A673 (cell line): Measurements from ENCODE around the gene SVIL. TPM values are rescaled to one million over a fixed set of nuclear protein-coding genes. Genes with fewer than 3 reads are reported as not detected.
"Not testable (repeated sequence)": the region's sequence is repeated elsewhere in the genome, so short reads cannot be mapped to it uniquely, and the experiment has no call there.

Experiments
- BruUV-seq: library from RNA; stranded (reverse); fragments of 400-500 nt; replicated peaks from 2 replicates; lab custom pipeline; 2021; lab: Mats Ljungman, UMichigan
- CTCF ChIA-PET: fragments of 300-600 bp; sonication (Branson Sonifier 250); formaldehyde crosslinking; loops from one replicate; lab custom pipeline; 2022; ENCODE audit warnings: antibody characterized with exemption; lab: Charles Lee
- POLR2A ChIA-PET: fragments of 300-600 bp; sonication (Branson Sonifier 250); formaldehyde crosslinking; loops from one replicate; lab custom pipeline; 2022; ENCODE audit warnings: antibody characterized with exemption; ENCODE audit not compliant: low non-redundant PET; lab: Charles Lee
- DNase-seq: peaks from one replicate; pipeline ENCODE4 v3.0.0-alpha.2; 2015; ENCODE audit warnings: low spot score
- H3K27ac ChIP-seq: fragments of 200-600 bp; sonication (generic); 2 replicates; pipeline ENCODE4 v1.5.1; 2016; ENCODE audit warnings: mixed run types, low read depth, mild to moderate bottlenecking, mixed read lengths, antibody characterized with exemption, low read length; ENCODE audit not compliant: poor library complexity, severe bottlenecking
- H3K27me3 ChIP-seq: fragments of 200-600 bp; sonication (generic); replicated peaks from 2 replicates; pipeline ENCODE4 v1.6.1; 2017; ENCODE audit warnings: mixed run types, low read depth, mild to moderate bottlenecking, mixed read lengths, antibody characterized with exemption, low read length; ENCODE audit not compliant: insufficient read depth, poor library complexity
- H3K36me3 ChIP-seq: fragments of 200-600 bp; sonication (generic); 2 replicates; pipeline ENCODE4 v1.6.1; 2016; ENCODE audit warnings: mixed run types, mild to moderate bottlenecking, mixed read lengths, antibody characterized with exemption, low read length; ENCODE audit not compliant: insufficient read depth, poor library complexity, severe bottlenecking
- H3K4me1 ChIP-seq: fragments of 200-600 bp; sonication (generic); 2 replicates; pipeline ENCODE4 v1.6.1; 2017; ENCODE audit warnings: mixed run types, mild to moderate bottlenecking, mixed read lengths, antibody characterized with exemption, low read length; ENCODE audit not compliant: insufficient read depth, poor library complexity, severe bottlenecking
- H3K4me3 ChIP-seq: fragments of 200-600 bp; sonication (generic); 2 replicates; pipeline ENCODE4 v1.5.1; 2016; ENCODE audit warnings: low read depth, mixed run types, mild to moderate bottlenecking, mixed read lengths, low read length; ENCODE audit not compliant: poor library complexity, severe bottlenecking
- H3K9me3 ChIP-seq: fragments of 200-600 bp; sonication (generic); 2 replicates; pipeline ENCODE4 v1.6.1; 2016; ENCODE audit warnings: mixed run types, low read depth, mild to moderate bottlenecking, mixed read lengths, antibody characterized with exemption, low read length; ENCODE audit not compliant: poor library complexity, severe bottlenecking
- EZH2 ChIP-seq: fragments of 200-600 bp; sonication (generic); IDR thresholded peaks from 2 replicates; pipeline ENCODE4 v1.6.1; 2017; ENCODE audit warnings: borderline replicate concordance, low read depth, mild to moderate bottlenecking, mixed read lengths, antibody characterized with exemption, low read length; ENCODE audit not compliant: poor library complexity, severe bottlenecking
- intact Hi-C: fragments of 100-400 bp; cut with micrococcal nuclease; formaldehyde crosslinking; loops from one replicate; pipeline ENCODE4 v1.10.0; 2022; ENCODE audit not compliant: unreplicated experiment
- total RNA-seq: library from RNA; stranded (reverse); gene quantifications from 2 replicates; pipeline ENCODE4 v1.2.3, GENCODE V29; 2021
- TF ChIP-seq, protein P1 (sequence below): fragments of 300-800, 200-600 bp; sonication (generic); conservative IDR thresholded peaks from 2 replicates; pipeline ENCODE4 v1.5.1; 2017; ENCODE audit warnings: low read depth, mild to moderate bottlenecking, antibody characterized with exemption, low read length, moderate library complexity, mixed read lengths

SVIL gene
- total RNA-seq, 1 experiment from 2014 or later: 31.9 TPM

DNA sequence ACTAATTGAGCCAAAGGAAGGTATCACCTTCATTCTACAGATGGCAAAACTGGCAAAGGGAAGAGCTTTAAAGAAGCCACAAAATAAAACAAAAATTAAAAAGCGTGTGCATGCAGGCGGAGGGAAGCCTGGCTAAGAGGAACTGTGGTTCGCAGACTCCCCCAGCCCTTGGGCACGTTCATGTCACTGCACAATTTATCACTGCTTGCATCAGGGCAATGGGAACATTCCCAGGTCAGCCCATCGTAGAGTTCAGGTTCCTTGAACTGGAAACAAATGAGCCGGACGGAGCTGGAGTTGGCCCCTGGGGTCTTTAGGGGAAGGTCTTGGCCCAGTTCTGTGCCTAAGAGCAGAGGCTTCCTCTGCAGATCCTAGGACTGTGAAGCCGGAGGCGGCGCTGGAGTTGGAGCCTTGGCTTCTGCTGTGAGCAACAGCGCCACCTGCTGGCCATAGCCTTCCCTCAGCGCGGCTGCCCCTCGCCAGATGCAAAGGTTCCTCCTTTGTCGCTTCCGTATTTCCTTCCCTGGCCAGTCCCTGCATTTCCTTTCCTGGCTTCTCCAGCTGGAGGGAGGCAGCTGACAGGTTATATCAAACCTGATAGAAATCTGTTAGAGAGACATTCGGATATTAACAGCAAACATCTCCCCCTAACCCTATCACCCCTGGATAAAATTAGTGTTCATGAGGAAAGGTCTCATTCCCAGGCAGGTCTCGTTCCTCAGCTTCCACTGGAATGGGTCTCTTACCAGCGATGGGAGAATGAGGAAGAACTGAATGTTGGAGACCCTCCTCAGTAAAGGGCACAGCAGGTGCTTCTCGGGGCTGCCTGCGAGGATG is 185.8 kb downstream of the SVIL start:
- POLR2A ChIA-PET, H3K9me3 ChIP-seq, H3K27me3 ChIP-seq, BruUV-seq, H3K4me3 ChIP-seq, H3K36me3 ChIP-seq: not testable (repeated sequence)
- peak; percentile 85 for DNase-seq
- Histone ChIP-seq H3K4me1 (peaks cover 60% of the 10 kb centered on the region), H3K27ac (peak overlapping the region; percentile 87)
- TF ChIP-seq, protein P1, sequence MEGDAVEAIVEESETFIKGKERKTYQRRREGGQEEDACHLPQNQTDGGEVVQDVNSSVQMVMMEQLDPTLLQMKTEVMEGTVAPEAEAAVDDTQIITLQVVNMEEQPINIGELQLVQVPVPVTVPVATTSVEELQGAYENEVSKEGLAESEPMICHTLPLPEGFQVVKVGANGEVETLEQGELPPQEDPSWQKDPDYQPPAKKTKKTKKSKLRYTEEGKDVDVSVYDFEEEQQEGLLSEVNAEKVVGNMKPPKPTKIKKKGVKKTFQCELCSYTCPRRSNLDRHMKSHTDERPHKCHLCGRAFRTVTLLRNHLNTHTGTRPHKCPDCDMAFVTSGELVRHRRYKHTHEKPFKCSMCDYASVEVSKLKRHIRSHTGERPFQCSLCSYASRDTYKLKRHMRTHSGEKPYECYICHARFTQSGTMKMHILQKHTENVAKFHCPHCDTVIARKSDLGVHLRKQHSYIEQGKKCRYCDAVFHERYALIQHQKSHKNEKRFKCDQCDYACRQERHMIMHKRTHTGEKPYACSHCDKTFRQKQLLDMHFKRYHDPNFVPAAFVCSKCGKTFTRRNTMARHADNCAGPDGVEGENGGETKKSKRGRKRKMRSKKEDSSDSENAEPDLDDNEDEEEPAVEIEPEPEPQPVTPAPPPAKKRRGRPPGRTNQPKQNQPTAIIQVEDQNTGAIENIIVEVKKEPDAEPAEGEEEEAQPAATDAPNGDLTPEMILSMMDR: peak; percentile 70
- CTCF ChIA-PET: interaction anchor here (0.8 kb wide), 1 partner anchor 19 kb away, joined by 4 read pairs; no protein-coding TSS in a partner anchor
- intact Hi-C loops: loop anchor here (5.0 kb wide), 3 partner anchors 33 to 72 kb away; no protein-coding TSS in a partner anchor

DNA sequence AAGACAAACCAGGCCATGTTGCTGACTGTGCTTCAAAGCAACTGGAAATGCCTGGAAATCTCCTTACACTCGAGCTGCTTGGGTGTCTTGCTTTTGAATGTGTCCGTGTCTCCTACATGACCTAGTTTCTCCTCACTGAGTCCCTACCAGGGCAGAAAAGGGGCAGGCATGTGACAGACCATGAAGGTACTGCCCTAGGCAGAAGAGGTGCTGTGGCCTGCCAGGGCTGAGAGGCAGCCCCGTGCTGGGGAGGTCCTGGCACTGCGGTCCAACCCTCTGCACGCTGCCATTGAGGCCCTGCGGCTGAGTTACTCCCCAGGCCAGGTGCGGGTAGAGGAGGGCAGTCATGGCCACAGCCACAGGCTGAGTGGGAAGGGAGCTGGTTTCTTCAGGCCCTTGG is 186.6 kb downstream of the SVIL start:
- no peak overlapping the region for H3K4me3 ChIP-seq
- H3K4me1 ChIP-seq: peaks cover 61% of the 10 kb centered on the region
- intact Hi-C loops: loop anchor here (5.0 kb wide), 3 partner anchors 34 to 71 kb away; no protein-coding TSS in a partner anchor
- no TSS peak for BruUV-seq
- H3K36me3 ChIP-seq: peaks cover 4% of the 10 kb centered on the region
- peak overlapping the region; percentile 87 for H3K27ac ChIP-seq
- H3K9me3 ChIP-seq: no peaks in the 10 kb centered on the region
- H3K27me3 ChIP-seq: no peaks in the 10 kb centered on the region
- TF ChIP-seq, protein P1: no peak
- no peak for TF ChIP-seq EZH2
- CTCF ChIA-PET: interaction anchor here (0.8 kb wide), 1 partner anchor 18 kb away, joined by 4 read pairs; no protein-coding TSS in a partner anchor
- POLR2A ChIA-PET: no interaction called here
- no peak for DNase-seq

DNA sequence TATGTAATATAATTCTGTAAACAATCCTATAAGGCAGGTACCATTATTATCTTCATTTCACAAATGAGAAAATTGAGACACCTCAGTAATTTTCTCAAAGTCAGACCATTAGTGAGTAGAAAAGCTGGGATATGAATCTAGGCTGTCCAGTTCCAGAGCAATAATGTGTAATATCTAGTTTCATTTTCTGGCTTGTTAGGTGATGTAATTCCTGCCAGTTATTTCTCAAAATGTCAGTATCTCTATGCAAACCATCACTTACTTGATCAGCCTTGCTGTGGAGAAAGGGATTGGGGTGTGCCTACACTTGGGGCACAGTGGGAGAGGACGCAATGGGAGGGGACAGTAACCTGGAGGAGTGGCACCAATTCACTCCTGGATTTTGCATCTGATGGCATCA is 188.4 kb downstream of the SVIL start:
- TF ChIP-seq, protein P1: no peak
- TF ChIP-seq EZH2: no peak
- no peaks in the 10 kb centered on the region for H3K27me3 ChIP-seq
- H3K4me1 ChIP-seq: peaks cover 55% of the 10 kb centered on the region
- no TSS peak for BruUV-seq
- H3K9me3 ChIP-seq: peaks cover 3% of the 10 kb centered on the region
- peaks cover 3% of the 10 kb centered on the region for H3K36me3 ChIP-seq
- ChIA-PET POLR2A (interaction anchor here (0.6 kb wide), 2 partner anchors 16 to 34 kb away, joined by 3 read pairs; no protein-coding TSS in a partner anchor), CTCF (interaction anchor here (1.3 kb wide), 1 partner anchor 16 kb away, joined by 3 read pairs; no protein-coding TSS in a partner anchor)
- DNase-seq: no peak
- peak overlapping the region; percentile 87 for H3K27ac ChIP-seq
- intact Hi-C loops: loop anchor here (5.0 kb wide), 3 partner anchors 36 to 69 kb away; no protein-coding TSS in a partner anchor
- H3K4me3 ChIP-seq: no peak overlapping the region
